Measurements from ENCODE around the gene TMBIM1. TPM values are rescaled to one million over a fixed set of nuclear protein-coding genes. Genes with fewer than 3 reads are reported as not detected.

The TMBIM1 gene
- total and polyA plus RNA-seq, 9 of the 15 experiments (the other 6 are each of a cell fraction or from before 2014, with no cell fraction given) = 14.2 to 105 (median 47.0) TPM

DNA sequence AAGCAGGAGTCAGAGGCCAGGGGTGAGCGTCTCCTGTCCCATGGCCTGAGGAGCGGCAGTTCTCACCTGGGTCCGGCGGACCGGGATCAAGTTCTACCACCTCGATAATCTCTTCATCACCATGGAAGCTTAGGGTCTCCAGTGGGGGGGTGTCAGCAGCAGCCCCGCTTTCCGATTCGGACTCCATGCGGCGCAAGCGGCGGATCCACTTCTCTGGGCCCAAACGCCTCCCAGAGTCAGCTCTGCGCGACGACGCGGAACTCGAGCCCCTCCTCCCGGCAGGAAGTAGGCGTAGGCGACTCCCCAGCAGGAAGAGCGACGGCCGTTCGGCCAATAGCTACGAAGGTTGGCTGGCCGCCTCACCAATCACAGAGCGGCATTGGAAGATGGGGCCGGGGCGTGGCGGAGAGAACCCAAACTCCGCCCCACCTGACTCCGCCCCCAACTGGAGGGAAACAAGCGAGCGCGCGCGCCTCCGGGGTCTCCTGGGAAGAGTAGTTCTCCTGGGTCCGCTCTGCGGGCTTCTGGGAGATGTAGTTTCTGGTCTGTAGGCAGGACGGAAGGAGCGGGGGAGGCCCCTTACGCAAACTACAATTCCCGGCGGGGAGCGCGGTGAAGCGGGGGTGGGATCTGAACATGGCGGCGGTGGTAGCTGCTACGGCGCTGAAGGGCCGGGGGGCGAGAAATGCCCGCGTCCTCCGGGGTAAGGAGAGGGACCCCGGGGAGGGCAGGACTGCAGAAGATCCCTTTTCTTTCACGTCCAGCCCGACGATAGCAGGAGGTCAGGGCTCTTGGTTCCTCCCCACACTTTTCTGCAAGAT is 22.2 kb downstream of the TMBIM1 start, which contains the start of the genes AAMP and PNKD (continued):
- TF ChIP-seq, protein P1, sequence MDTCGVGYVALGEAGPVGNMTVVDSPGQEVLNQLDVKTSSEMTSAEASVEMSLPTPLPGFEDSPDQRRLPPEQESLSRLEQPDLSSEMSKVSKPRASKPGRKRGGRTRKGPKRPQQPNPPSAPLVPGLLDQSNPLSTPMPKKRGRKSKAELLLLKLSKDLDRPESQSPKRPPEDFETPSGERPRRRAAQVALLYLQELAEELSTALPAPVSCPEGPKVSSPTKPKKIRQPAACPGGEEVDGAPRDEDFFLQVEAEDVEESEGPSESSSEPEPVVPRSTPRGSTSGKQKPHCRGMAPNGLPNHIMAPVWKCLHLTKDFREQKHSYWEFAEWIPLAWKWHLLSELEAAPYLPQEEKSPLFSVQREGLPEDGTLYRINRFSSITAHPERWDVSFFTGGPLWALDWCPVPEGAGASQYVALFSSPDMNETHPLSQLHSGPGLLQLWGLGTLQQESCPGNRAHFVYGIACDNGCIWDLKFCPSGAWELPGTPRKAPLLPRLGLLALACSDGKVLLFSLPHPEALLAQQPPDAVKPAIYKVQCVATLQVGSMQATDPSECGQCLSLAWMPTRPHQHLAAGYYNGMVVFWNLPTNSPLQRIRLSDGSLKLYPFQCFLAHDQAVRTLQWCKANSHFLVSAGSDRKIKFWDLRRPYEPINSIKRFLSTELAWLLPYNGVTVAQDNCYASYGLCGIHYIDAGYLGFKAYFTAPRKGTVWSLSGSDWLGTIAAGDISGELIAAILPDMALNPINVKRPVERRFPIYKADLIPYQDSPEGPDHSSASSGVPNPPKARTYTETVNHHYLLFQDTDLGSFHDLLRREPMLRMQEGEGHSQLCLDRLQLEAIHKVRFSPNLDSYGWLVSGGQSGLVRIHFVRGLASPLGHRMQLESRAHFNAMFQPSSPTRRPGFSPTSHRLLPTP (IDR thresholded peaks at IDR 0.05; ENCODE audit: borderline replicate concordance, extremely low read depth, insufficient read length) = no peak
- TF ChIP-seq BRCA1 (IDR thresholded peaks at IDR 0.05) (no peak), BRCA1 (CRISPR knock-in tag; IDR thresholded peaks at IDR 0.05) (no peak), RFX7 (CRISPR knock-in tag; IDR thresholded peaks at IDR 0.05) (no peak), ZNF224 (CRISPR knock-in tag; IDR thresholded peaks at IDR 0.05) (no peak), PRMT5 (CRISPR knock-in tag; IDR thresholded peaks at IDR 0.05) (no peak), RBM17 (IDR thresholded peaks at IDR 0.05; ENCODE audit: borderline replicate concordance, low read depth, low read length) (no peak), MIER1 (IDR thresholded peaks at IDR 0.05; ENCODE audit: low read depth) (no peak), STAT6 (CRISPR knock-in tag; IDR thresholded peaks at IDR 0.05) (no peak), YY1 (IDR thresholded peaks at IDR 0.05; ENCODE audit: borderline replicate concordance in 1 of 3, control insufficient read depth in 1 of 3, extremely low read depth in 1 of 3, insufficient read depth in 3 of 3, insufficient read length in 1 of 3, insufficient replicate concordance in 2 of 3, low read depth in 1 of 3, low read length in 2 of 3) (peak; percentile 68 to 96 (median 94)), BCL6 (CRISPR knock-in tag; IDR thresholded peaks at IDR 0.05) (peak; percentile 61; the same call in 1 of the 2 replicates), ZC3H4 (CRISPR knock-in tag; IDR thresholded peaks at IDR 0.05; ENCODE audit: borderline replicate concordance) (no peak), CLOCK (CRISPR knock-in tag; IDR thresholded peaks at IDR 0.05; ENCODE audit: borderline replicate concordance) (no peak), ZZZ3 (IDR thresholded peaks at IDR 0.05) (no peak)
- TF ChIP-seq, protein P2, sequence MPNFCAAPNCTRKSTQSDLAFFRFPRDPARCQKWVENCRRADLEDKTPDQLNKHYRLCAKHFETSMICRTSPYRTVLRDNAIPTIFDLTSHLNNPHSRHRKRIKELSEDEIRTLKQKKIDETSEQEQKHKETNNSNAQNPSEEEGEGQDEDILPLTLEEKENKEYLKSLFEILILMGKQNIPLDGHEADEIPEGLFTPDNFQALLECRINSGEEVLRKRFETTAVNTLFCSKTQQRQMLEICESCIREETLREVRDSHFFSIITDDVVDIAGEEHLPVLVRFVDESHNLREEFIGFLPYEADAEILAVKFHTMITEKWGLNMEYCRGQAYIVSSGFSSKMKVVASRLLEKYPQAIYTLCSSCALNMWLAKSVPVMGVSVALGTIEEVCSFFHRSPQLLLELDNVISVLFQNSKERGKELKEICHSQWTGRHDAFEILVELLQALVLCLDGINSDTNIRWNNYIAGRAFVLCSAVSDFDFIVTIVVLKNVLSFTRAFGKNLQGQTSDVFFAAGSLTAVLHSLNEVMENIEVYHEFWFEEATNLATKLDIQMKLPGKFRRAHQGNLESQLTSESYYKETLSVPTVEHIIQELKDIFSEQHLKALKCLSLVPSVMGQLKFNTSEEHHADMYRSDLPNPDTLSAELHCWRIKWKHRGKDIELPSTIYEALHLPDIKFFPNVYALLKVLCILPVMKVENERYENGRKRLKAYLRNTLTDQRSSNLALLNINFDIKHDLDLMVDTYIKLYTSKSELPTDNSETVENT (CRISPR knock-in tag; IDR thresholded peaks at IDR 0.05) = no peak
